Adipose tissue (tissue), 3 donors: ENCODE data around the gene CABLES1. TPM values are rescaled to one million over a fixed set of nuclear protein-coding genes. Genes with fewer than 3 reads are reported as not detected.
"Not testable (repeated sequence)": the region's sequence is repeated elsewhere in the genome, so short reads cannot be mapped to it uniquely, and the experiment has no call there.

Source experiments
- H3K27ac ChIP-seq: one replicate; pipeline ENCODE4 v1.5.1; 2013; ENCODE audit warnings: low read depth, low read length
- WGBS, 3 donors: extraction: QIAGEN DNeasy Blood & Tissue Kit; methylation state at CpG; one replicate each; pipeline ENCODE4 v1.1.7; 2013; 5-methylcytosine and 5-hydroxymethylcytosine counted together
- polyA plus RNA-seq, 3 donors: library from polyadenylated mRNA; stranded (reverse); fragments of 200-250 nt; gene quantifications; one replicate each; pipeline ENCODE4 v1.2.3, GENCODE V29; 2013
- donor health status: healthy with polysubstance abuse.
- donor health status: Bipolar disorder and iron deficiency.
- donor health status: healthy.

Gene CABLES1
- polyA plus RNA-seq, 3 donors = 5.8 to 25.3 (median 18.7) TPM

GRCh38 chr18:23106575-23106974 lies 28.7 kb upstream of the CABLES1 start:
- 32 to 38% (median 35%) methylated on average over 6 of the region's 6 CpGs for WGBS, 3 donors
- H3K27ac ChIP-seq = no peak overlapping the region

GRCh38 chr18:23107718-23108117 lies 27.6 kb upstream of the CABLES1 start:
- H3K27ac ChIP-seq = no peak overlapping the region
- 74 to 80% (median 79%) methylated on average over 7 of the region's 7 CpGs for WGBS, 3 donors

- H3K27ac ChIP-seq = no peak overlapping the region
- 65 to 84% (median 78%) methylated on average over 5 of the region's 5 CpGs for WGBS, 3 donors
Observed at GRCh38 chr18:23108496-23108895, 26.8 kb upstream of the CABLES1 start.

GRCh38 chr18:23109163-23109562 lies 26.1 kb upstream of the CABLES1 start:
- 95% methylated on average over 9 of the region's 9 CpGs for WGBS, 3 donors
- H3K27ac ChIP-seq = not testable (repeated sequence)

- 84 to 92% (median 86%) methylated on average over 6 of the region's 6 CpGs for whole genome bisulfite sequencing, 3 donors
- H3K27ac ChIP-seq = no peak overlapping the region
Observed at GRCh38 chr18:23113576-23113975, 21.7 kb upstream of the CABLES1 start.

GRCh38 chr18:23114171-23114881 lies 21.0 kb upstream of the CABLES1 start:
- H3K27ac ChIP-seq = no peak overlapping the region
- 28 to 41% (median 28%) methylated on average over 10 of the region's 10 CpGs for WGBS, 3 donors

GRCh38 chr18:23114911-23115310 lies 20.4 kb upstream of the CABLES1 start:
- H3K27ac ChIP-seq = no peak overlapping the region
- WGBS, 3 donors = 30 to 59% (median 53%) methylated on average over 5 of the region's 5 CpGs

- WGBS, 3 donors = 60 to 80% (median 72%) methylated on average over 5 of the region's 5 CpGs
- H3K27ac ChIP-seq = no peak overlapping the region
Observed at GRCh38 chr18:23115683-23116096, 19.6 kb upstream of the CABLES1 start.

- no peak overlapping the region for H3K27ac ChIP-seq
- 94 to 95% (median 95%) methylated on average over 8 of the region's 8 CpGs for WGBS, 3 donors
Observed at GRCh38 chr18:23121133-23121532, 14.2 kb upstream of the CABLES1 start.

GRCh38 chr18:23122334-23123229 lies 12.7 kb upstream of the CABLES1 start:
- H3K27ac ChIP-seq = no peak overlapping the region
- 66 to 78% (median 74%) methylated on average over 15 of the region's 15 CpGs for WGBS, 3 donors

GRCh38 chr18:23126376-23127056 lies 8.8 kb upstream of the CABLES1 start:
- no peak overlapping the region for H3K27ac ChIP-seq
- 63 to 81% (median 70%) methylated on average over 11 of the region's 11 CpGs for WGBS, 3 donors

- 47 to 54% (median 54%) methylated on average over 6 of the region's 6 CpGs for WGBS, 3 donors
- H3K27ac ChIP-seq = no peak overlapping the region
Observed at GRCh38 chr18:23127090-23127489, 8.2 kb upstream of the CABLES1 start.

GRCh38 chr18:23129355-23130002 lies 5.8 kb upstream of the CABLES1 start:
- WGBS, 3 donors = 63 to 77% (median 67%) methylated on average over 5 to 8 of the region's 8 CpGs
- no peak overlapping the region for H3K27ac ChIP-seq

- 22 to 27% (median 23%) methylated on average over 8 of the region's 8 CpGs for WGBS, 3 donors
- H3K27ac ChIP-seq = no peak overlapping the region
Observed at GRCh38 chr18:23131693-23132319, 3.5 kb upstream of the CABLES1 start.

- H3K27ac ChIP-seq = no peak overlapping the region
- 22 to 47% (median 40%) methylated on average over 18 of the region's 18 CpGs for WGBS, 3 donors
Observed at GRCh38 chr18:23133860-23134779, 1.2 kb upstream of the CABLES1 start.

GRCh38 chr18:23135550-23136325 lies 453 bp downstream of the CABLES1 start:
- H3K27ac ChIP-seq = no peak overlapping the region
- 0 to 1% (median 0%) methylated on average over 65 to 134 of the region's 134 CpGs for WGBS, 3 donors
